K562 (cell line): ENCODE measurements around the gene XPNPEP1. TPM values are rescaled to one million over a fixed set of nuclear protein-coding genes. Genes with fewer than 3 reads are reported as not detected.

Experiments
- ATAC-seq: fragments of 200-7000 bp; cut with Tn5 transposase; 3 replicates; pipeline ENCODE4 v1.9.1; 2020; ENCODE audit warnings: moderate library complexity
- BruUV-seq: library from RNA; stranded (reverse); fragments of 400-500 nt; replicated peaks from 2 replicates; lab custom pipeline; 2021; lab: Mats Ljungman, UMichigan
- CTCF ChIA-PET: fragments of 300-600 bp; formaldehyde crosslinking; extraction: SDS; loops from one replicate; lab custom pipeline; 2021; ENCODE audit warnings: low intra/inter-chr PET ratio; lab: Yijun Ruan, JAX
- POLR2A ChIA-PET: fragments of 300-600, 350-650 bp; sonication (Branson Sonifier 250); formaldehyde crosslinking; extraction: SDS; loops from one replicate; lab custom pipeline; 2021; ENCODE audit warnings: antibody characterized with exemption, inconsistent platforms; lab: Yijun Ruan, JAX
- DNase-seq, 4 experiments: peaks; one replicate each; pipeline versions ENCODE4 v3.0.0 to v3.0.0-alpha.2; 2011 to 2018; ENCODE audit warnings: low spot score in 3 of 4, mixed read lengths in 3 of 4; ENCODE audit errors: extremely low read depth in 1 of 4
- FAIRE-seq: peaks from 2 replicates; lab custom pipeline; 2011; peaks lifted over from hg19 to GRCh38; lab: Jason Lieb, UNC
- H2AFZ ChIP-seq: 2 replicates; pipeline ENCODE4 v1.6.0; 2011; ENCODE audit warnings: low read depth, low read length, control low read depth, inconsistent platforms
- H3K27ac ChIP-seq: fragments of 200-600 bp; 3 replicates; pipeline ENCODE4 v1.8.0; 2011; ENCODE audit warnings: low read depth, mild to moderate bottlenecking, control low read depth, inconsistent platforms, low read length, moderate library complexity, mixed read lengths; ENCODE audit errors: extremely low read depth
- H3K27me3 ChIP-seq, 2 experiments: fragments of 300-600 bp in 1 of 2; 2 replicates in 1 of 2; 3 replicates in 1 of 2; pipeline versions ENCODE4 v1.6.0 to v1.8.0; 2011; ENCODE audit warnings: inconsistent platforms in 2 of 2, low read length in 2 of 2, mild to moderate bottlenecking in 1 of 2, mixed read lengths in 1 of 2, moderate library complexity in 1 of 2; ENCODE audit not compliant: control insufficient read depth in 2 of 2, insufficient read depth in 2 of 2
- H3K36me3 ChIP-seq: fragments of 300-600 bp; 3 replicates; pipeline ENCODE4 v1.8.0; 2011; ENCODE audit warnings: mild to moderate bottlenecking, low read length, inconsistent platforms; ENCODE audit not compliant: control insufficient read depth, insufficient read depth
- H3K4me1 ChIP-seq, 2 experiments: fragments of 200-600 bp in 1 of 2; replicated peaks in 1 of 2; 2 replicates in 1 of 2; 3 replicates in 1 of 2; pipeline versions ENCODE4 v1.5.1 to v1.8.0; 2011; ENCODE audit warnings: inconsistent platforms in 2 of 2, low read length in 2 of 2, mild to moderate bottlenecking in 1 of 2, mixed read lengths in 1 of 2, moderate library complexity in 1 of 2; ENCODE audit not compliant: control insufficient read depth in 2 of 2, insufficient read depth in 2 of 2
- H3K4me2 ChIP-seq: 2 replicates; pipeline ENCODE4 v1.6.1; 2011; ENCODE audit warnings: low read length, control low read depth, inconsistent platforms, mixed read lengths; ENCODE audit not compliant: insufficient read depth
- H3K4me3 ChIP-seq: fragments of 200-600 bp; sonication (generic), shearing (Covaris generic); 2 replicates; pipeline ENCODE4 v1.5.1; 2016; ENCODE audit warnings: control low read depth, inconsistent platforms
- H3K79me2 ChIP-seq: fragments of 200-600 bp; 3 replicates; pipeline ENCODE4 v1.8.0; 2011; ENCODE audit warnings: low read length, inconsistent platforms; ENCODE audit not compliant: control insufficient read depth, insufficient read depth
- H3K9ac ChIP-seq, 2 experiments: 2 replicates each; pipeline versions ENCODE4 v1.6.0 to v1.6.1; 2011; ENCODE audit warnings: low read depth in 2 of 2, low read length in 2 of 2, control low read depth in 1 of 2, inconsistent platforms in 1 of 2, mild to moderate bottlenecking in 1 of 2, mixed read lengths in 1 of 2; ENCODE audit not compliant: insufficient read depth in 1 of 2
- H3K9me1 ChIP-seq: one replicate; pipeline ENCODE4 v1.6.0; 2011; ENCODE audit warnings: inconsistent platforms, mild to moderate bottlenecking, low read length, moderate library complexity; ENCODE audit not compliant: control insufficient read depth, insufficient read depth
- H3K9me3 ChIP-seq: replicated peaks from 2 replicates; pipeline ENCODE4 v1.5.1; 2011; ENCODE audit warnings: low read depth, low read length, inconsistent platforms; ENCODE audit not compliant: control insufficient read depth, insufficient read depth
- H4K20me1 ChIP-seq: replicated peaks from 2 replicates; pipeline ENCODE4 v1.6.1; 2011; ENCODE audit warnings: low read length, inconsistent platforms, mixed read lengths; ENCODE audit not compliant: control insufficient read depth, insufficient read depth
- BCL6 ChIP-seq: fragments of 250-450 bp; sonication (Bioruptor Pico); IDR thresholded peaks from 2 replicates; pipeline ENCODE4 v1.4.0; 2020
- CBFA2T2 ChIP-seq: fragments of 450-650 bp; conservative IDR thresholded peaks from 2 replicates; pipeline ENCODE4 v1.6.1; 2017; ENCODE audit warnings: mild to moderate bottlenecking
- CCNT2 ChIP-seq: IDR thresholded peaks from 2 replicates; pipeline ENCODE4 v1.6.1; 2011; ENCODE audit warnings: borderline replicate concordance, low read depth, mild to moderate bottlenecking, moderate library complexity, mixed read lengths, low read length; ENCODE audit not compliant: insufficient read length; ENCODE audit errors: extremely low read depth
- CHAMP1 ChIP-seq: fragments of 450-650 bp; IDR thresholded peaks from 2 replicates; pipeline ENCODE4 v1.6.1; 2016; ENCODE audit warnings: mild to moderate bottlenecking
- E2F6 ChIP-seq, 2 experiments: IDR thresholded peaks; 2 replicates each; pipeline ENCODE4 v1.6.1; 2011; ENCODE audit warnings: borderline replicate concordance in 1 of 2, control low read depth in 1 of 2, low read depth in 1 of 2, low read length in 1 of 2, mild to moderate bottlenecking in 1 of 2, mixed read lengths in 1 of 2, moderate library complexity in 1 of 2; ENCODE audit not compliant: insufficient read depth in 1 of 2, insufficient read length in 1 of 2, poor library complexity in 1 of 2, severe bottlenecking in 1 of 2; ENCODE audit errors: extremely low read depth in 1 of 2
- FOXJ2 ChIP-seq: fragments of 200-800 bp; sonication (Bioruptor generic); IDR thresholded peaks from 2 replicates; pipeline ENCODE4 v1.6.1; 2016; ENCODE audit warnings: missing genetic modification characterization, missing compliant biosample characterization
- L3MBTL2 ChIP-seq: fragments of 450-650 bp; IDR thresholded peaks from 2 replicates; pipeline ENCODE4 v1.6.1; 2016; ENCODE audit warnings: mild to moderate bottlenecking, moderate library complexity
- SPI1 ChIP-seq: IDR thresholded peaks from 2 replicates; pipeline ENCODE4 v1.6.1; 2011; ENCODE audit warnings: low read depth, low read length, control low read depth, borderline replicate concordance
- TARDBP ChIP-seq: fragments of 450-650 bp; IDR thresholded peaks from 2 replicates; pipeline ENCODE4 v1.6.1; 2016
- USF1 ChIP-seq: sonication (generic); formaldehyde crosslinking; IDR thresholded peaks from 2 replicates; pipeline ENCODE4 v1.9.0; 2022; ENCODE audit warnings: mild to moderate bottlenecking, missing genetic modification reagents
- ZNF830 ChIP-seq: fragments of 250-450 bp; sonication (Bioruptor Pico); IDR thresholded peaks from 2 replicates; pipeline ENCODE4 v1.5.0; 2021; ENCODE audit warnings: mild to moderate bottlenecking
- WGBS: fragments of 100-300 bp; shearing (Covaris generic); methylation state at CpG from one replicate; pipeline ENCODE4 v1.1.6; 2016; ENCODE audit warnings: low coverage, mixed read lengths; ENCODE audit not compliant: insufficient coverage; ENCODE audit errors: missing lambda C conversion rate; 5-methylcytosine and 5-hydroxymethylcytosine counted together
- in situ Hi-C: fragments of 300-500 bp; cut with MboI; formaldehyde crosslinking; loops from 4 replicates; pipeline ENCODE4 v1.15.0; 2018; ENCODE audit warnings: inconsistent platforms, mixed read lengths
- intact Hi-C: fragments of 100-400 bp; cut with micrococcal nuclease; formaldehyde crosslinking; loops from 2 replicates; pipeline ENCODE4 v1.14.2; 2022
- polyA plus RNA-seq, 8 experiments: library from polyadenylated mRNA; depleted of rRNA in 4 of 8; stranded (reverse) in 5 of 8; unstranded in 3 of 8; fragments of >200 nt; fragmentation: Nextera tagmentation in 2 of 8; fragmentation: Illumina TruSeq in 1 of 8; extraction: Ambion mirVana in 2 of 8; extraction: Trizol in 1 of 8; gene quantifications; 2 replicates each; pipeline versions ENCODE4 v1.2.1 to v1.2.3, GENCODE V29; 2011 to 2014; ENCODE audit warnings: inconsistent platforms in 1 of 8, missing spikeins in 1 of 8
- total RNA-seq, 7 experiments: library from RNA; depleted of rRNA in 6 of 7; stranded (reverse); fragments of >200 nt in 6 of 7; fragmentation: Illumina TruSeq in 2 of 7; extraction: Trizol in 2 of 7; gene quantifications; 2 replicates each; pipeline versions ENCODE4 v1.2.1 to v1.2.3, GENCODE V29; 2011 to 2021; ENCODE audit warnings: low replicate concordance in 1 of 7

Gene XPNPEP1
- total and polyA plus RNA-seq, 9 of the 15 experiments (the other 6 are each of a cell fraction or from before 2014, with no cell fraction given): 24.2 to 93.5 (median 40.1) TPM

GRCh38 chr10:109892931-109893330 is 30.4 kb downstream of the XPNPEP1 start:
- peaks cover 20% of the 10 kb centered on the region; the same call in 2 of the 3 replicates for H3K36me3 ChIP-seq
- TF ChIP-seq ZNF830 (CRISPR knock-in tag) (no peak), SPI1 (no peak), L3MBTL2 (peak; percentile 35; the same call in 1 of the 2 replicates), CCNT2 (no peak), CHAMP1 (no peak), FOXJ2 (tag) (no peak), CBFA2T2 (no peak), TARDBP (no peak), BCL6 (no peak), E2F6 (IDR thresholded peaks at IDR 0.05; ENCODE audit: borderline replicate concordance in 1 of 2, extremely low read depth in 1 of 2, insufficient read depth in 1 of 2, insufficient read length in 1 of 2, low read depth in 1 of 2, low read length in 1 of 2, poor library complexity in 1 of 2, severe bottlenecking in 1 of 2) (peak in 1 of 2 experiments; percentile 65), USF1 (CRISPR knock-in tag) (peak; percentile 18; the same call in 1 of the 2 replicates)

More at GRCh38 chr10:109892931-109893330, 30.4 kb downstream of the XPNPEP1 start:
- DNase-seq (peak in 1 of 4 experiments; percentile 34), ATAC-seq (peak; percentile 56), FAIRE-seq (no peak)
- Histone ChIP-seq H4K20me1 (no peaks in the 10 kb centered on the region; the same call in 1 of the 2 replicates), H2AFZ (no peak overlapping the region), H3K4me3 (no peak overlapping the region), H3K4me1 (peaks cover 2 to 23% of the 10 kb centered on the region in 2 experiments; a peak in 3 of 5 replicates), H3K9me3 (no peaks in the 10 kb centered on the region), H3K27ac (peak overlapping the region; percentile 52; the same call in 1 of the 3 replicates), H3K9ac (peak overlapping the region; percentile 20 to 24; a peak in 2 of 4 replicates), H3K79me2 (peaks cover 2% of the 10 kb centered on the region; the same call in 1 of the 3 replicates), H3K9me1 (no peaks in the 10 kb centered on the region), H3K27me3 (no peaks in the 10 kb centered on the region), H3K4me2 (0 out of 2 replicates have a peak overlapping the region, but pooled peaks have one; percentile 5)
- intact Hi-C loops (no loop called here), in situ Hi-C loops (no loop called here)
- POLR2A ChIA-PET: interaction anchor here (0.8 to 1.4 kb wide), 3 partner anchors 10 to 225 kb away, joined by 4 read pairs; no protein-coding TSS in a partner anchor
- BruUV-seq: no TSS peak
- CTCF ChIA-PET: no interaction called here
- WGBS: 31% methylated on average over 7 of the region's 9 CpGs
